B cell (primary cell): Measurements from ENCODE around the gene RAB3C.

Experiments
- EZH2 ChIP-seq: IDR thresholded peaks from 2 replicates; pipeline ENCODE4 v1.6.1; 2012; ENCODE audit warnings: borderline replicate concordance, low read depth, mild to moderate bottlenecking, moderate library complexity, low read length; ENCODE audit not compliant: insufficient read depth, poor library complexity, severe bottlenecking
- TF ChIP-seq, protein P1 (sequence below): fragments of 200-600 bp; IDR thresholded peaks from one replicate; pipeline ENCODE4 v1.8.0; 2022; ENCODE audit warnings: antibody characterized with exemption, mild to moderate bottlenecking

DNA sequence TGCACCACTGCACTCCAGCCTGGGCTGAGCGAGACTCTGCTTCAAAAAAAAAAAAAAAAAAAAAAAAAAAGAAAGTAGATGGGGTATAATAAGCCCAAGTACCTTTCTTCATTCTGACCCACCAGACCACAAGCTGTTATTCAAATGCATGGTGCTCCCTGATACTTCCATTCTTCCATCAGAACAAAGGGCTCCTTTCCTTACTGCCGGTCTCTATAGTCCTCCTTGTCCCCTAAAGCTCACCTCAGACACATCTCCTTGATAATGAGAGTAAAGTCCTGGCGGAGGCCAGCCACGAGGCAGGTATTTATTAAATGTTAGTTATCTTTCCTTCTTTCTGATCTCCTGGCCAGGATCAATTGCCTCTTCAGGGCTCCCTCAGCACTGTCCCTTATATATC lies 162.5 kb downstream of the RAB3C start:
- TF ChIP-seq, protein P1, sequence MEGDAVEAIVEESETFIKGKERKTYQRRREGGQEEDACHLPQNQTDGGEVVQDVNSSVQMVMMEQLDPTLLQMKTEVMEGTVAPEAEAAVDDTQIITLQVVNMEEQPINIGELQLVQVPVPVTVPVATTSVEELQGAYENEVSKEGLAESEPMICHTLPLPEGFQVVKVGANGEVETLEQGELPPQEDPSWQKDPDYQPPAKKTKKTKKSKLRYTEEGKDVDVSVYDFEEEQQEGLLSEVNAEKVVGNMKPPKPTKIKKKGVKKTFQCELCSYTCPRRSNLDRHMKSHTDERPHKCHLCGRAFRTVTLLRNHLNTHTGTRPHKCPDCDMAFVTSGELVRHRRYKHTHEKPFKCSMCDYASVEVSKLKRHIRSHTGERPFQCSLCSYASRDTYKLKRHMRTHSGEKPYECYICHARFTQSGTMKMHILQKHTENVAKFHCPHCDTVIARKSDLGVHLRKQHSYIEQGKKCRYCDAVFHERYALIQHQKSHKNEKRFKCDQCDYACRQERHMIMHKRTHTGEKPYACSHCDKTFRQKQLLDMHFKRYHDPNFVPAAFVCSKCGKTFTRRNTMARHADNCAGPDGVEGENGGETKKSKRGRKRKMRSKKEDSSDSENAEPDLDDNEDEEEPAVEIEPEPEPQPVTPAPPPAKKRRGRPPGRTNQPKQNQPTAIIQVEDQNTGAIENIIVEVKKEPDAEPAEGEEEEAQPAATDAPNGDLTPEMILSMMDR: no peak
- TF ChIP-seq EZH2: no peak
